ENCODE measurements around the gene COL3A1.

COL3A1 gene

DNA sequence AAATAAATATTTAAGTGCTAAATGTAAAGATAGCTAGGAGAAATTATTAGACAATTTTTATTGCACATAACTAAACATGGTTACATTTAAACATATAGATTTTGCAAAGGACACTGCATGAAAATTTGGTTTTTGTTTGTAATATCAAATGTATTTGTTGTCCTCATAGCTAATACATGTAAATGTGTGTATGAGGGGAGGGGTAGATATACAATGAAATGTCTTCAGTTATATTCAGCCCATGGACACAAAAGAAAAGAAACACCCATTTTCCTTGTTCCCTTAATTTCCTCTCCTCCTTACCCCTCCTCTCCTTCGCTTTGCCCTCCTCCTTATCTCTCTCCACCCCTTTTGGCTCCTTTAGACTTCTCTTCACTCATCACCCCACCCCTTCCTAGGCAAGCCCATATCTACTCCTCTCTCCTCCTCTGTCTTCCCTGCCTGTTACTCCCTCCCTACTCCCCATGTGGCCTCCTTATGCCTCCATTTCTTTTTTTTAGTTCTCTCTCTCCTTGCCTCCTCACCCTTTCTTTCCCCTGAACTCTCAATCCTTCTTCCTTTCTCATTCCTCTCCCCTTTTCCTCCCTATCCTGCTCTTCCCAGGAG is 1.4 kb downstream of the COL3A1 start:
- peak; percentile 4 for DNase-seq (ENCODE audit: low spot score)

DNA sequence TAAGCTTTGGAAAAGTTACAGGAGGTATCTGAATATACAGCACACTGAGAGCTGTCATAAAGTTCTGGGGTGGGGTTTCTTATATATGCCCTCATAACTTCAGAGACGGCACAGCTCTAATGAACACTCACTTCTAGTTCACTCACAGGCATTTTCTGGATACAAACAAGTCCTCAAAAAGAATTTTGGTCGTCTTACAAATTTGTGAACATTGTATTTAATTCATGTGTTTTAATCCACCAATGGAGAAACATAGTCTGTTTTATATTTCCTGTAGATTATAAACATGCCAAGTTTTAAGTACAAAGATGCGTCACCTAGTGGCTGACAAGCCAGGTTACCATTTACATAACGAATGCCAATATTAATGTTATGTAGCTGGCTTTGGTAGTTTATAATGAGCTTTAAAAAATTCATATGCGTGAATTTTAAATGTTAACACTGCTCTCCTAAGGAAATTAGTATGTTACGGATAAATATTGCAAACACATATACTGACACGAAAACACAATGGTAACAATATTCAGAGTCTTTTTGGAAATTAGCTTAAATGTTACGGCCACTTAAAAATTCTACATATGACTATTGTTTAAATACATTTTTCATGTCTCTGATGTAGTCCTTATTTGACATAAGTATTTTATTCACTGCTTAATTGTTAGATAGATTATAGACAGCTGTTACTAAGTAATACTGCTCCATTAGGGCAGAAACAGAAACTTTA is 2.5 kb downstream of the COL3A1 start:
- no peak for DNase-seq (ENCODE audit: low spot score)

DNA sequence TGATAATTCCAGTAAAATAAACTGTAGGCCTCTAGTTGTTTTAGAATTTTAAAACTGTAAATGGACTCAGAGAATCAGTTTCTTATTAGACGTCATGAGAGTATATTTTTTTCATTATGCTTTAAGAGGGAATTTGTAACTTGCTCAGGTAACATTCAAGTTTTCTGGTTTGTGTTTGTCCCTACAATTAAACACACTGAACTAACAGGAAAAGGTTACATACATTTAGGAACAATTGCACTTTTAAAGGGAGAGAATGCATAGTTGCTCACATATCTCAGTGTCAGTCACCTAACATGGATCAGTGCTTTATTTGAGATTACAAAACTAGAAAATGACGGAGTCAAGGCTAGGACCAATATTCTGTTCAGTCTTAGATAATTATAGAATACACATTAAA is 3.1 kb downstream of the COL3A1 start:
- DNase-seq (ENCODE audit: low spot score): no peak

DNA sequence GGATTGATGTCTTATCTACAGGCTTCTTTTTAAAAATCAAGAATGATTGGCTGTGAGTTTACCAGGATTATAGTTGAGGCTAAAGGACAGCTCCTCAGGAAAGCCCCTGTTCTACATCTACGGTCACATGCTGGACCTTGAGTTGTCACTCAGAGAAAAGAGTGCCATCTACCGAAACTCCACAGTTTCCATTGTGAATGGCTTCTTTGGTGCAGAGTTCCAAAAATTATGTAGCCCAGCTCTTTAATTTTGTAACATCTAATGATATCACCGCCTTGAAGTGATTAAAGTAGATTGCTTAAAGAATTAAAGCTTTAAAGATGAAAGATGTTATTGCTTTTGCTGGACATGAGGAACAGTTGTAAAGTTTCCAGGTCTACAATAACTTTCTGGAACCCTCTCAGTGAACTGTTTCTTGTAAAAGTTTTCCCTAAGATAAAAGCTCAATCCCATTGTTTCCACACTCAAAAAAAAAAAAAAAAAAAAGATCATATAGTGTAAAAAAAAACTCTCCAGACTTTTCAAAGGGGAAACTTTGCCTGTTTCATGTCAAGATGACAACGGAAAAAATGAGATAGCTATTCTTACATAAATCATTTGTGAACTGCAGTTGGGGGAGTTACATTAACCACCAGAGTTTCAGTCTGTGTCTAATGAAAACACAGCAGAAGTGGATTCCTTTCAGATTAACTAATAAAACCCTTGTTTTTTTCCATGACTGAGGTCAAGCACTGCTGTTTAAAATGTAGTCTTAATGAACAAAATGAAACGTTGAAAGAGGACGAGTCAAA is 4.3 kb downstream of the COL3A1 start:
- DNase-seq (ENCODE audit: low spot score): peak; percentile 19

DNA sequence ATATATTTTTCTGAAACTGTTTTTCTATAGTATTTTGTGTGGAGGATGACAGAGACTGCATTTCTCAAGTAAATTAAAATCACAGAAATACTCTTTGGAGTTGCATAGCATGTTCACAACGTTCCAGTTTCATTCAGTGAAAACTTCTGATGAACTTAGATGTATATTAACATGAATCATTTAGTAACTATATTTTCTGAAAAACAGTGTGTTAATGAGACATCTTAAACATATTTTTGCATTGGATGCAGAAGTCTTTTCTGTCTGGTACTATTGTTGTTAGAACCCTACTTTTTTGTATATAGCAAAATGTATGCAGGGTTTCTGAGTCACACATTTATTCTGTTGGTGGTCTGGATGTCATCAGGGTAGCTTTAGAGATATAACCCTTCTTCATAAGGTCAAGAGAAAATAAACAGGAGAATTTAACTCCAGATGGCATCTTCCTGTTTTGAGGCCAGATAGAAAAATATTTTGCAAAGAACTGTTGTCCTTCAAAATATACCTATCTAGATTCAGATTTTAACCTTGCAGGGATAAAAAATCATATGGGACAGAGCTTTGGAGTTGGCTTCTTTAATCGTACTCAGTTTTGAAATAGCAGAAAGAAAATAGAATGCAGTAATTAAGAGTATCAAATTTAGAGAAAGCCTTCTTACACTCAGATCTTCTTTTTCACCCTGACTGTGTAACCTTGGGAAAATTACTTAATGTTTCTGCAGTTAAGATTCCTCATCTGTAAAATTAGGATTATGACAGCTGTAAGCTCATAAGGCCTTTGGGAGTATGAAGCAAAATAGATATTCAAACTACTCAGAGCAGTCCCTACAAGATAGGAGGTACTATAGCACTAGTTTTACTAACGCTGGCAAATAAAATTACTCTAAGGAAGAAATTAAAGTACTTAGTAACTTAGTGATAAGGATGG is 5.3 kb downstream of the COL3A1 start:
- no peak for DNase-seq (ENCODE audit: low spot score)

DNA sequence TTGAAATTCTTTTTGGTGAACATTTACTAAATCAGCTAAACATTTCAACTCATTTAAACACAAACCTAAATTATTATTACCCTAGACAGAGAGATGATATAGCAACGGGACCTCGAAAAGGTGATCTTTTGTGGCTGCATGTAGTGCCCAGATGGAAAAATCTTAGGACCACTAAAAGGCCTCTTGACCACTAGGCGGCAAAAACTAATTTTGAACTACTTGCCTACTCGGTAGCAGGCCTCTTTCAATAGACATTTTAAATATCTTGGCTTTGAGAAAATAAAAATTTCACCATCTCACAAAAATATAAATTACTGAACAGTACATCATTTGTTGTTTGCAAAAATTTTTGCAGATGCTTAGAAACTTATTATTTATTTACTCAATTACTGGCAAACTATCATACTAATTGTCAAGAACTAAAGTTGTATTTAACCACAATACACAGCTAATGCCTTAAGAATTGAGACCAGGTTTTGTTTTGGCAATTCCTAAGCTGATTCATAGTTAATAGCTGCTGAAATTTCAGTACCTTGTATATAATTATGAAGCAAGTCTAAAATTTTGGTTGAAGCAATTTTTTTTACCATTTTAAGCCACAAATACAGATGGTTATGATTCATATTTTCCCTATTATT is 9.4 kb downstream of the COL3A1 start:
- DNase-seq (ENCODE audit: low spot score): peak; percentile 22

DNA sequence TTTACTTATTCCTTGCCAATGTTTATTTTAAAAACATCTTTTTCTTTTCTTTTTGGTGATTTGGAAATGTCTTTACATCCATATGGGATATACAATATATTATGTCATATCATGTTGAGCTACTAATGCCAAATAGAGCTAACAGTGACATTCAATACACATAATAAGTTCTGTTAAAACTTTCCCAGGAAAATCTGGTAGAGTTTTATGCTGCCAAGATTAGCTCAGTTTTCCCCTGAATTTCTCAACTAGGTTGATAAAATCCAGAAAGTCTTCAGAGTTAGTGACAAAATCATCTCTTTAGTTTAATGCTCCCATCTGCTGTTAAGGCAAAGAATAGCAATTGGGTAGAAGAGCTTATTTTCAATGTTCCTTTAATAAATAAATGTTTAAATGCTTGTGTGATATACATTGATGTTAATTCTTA is 9.9 kb downstream of the COL3A1 start:
- no peak for DNase-seq (ENCODE audit: low spot score)

DNA sequence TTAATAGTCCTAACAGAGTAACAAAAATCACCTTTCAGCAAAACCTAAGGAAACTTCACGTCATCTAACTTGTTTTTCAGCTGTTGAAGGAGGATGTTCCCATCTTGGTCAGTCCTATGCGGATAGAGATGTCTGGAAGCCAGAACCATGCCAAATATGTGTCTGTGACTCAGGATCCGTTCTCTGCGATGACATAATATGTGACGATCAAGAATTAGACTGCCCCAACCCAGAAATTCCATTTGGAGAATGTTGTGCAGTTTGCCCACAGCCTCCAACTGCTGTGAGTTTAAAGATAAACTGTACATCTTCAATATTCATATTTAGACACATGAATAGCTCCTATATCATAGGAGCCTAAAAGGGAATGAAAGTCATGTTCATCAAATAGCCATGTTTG is 10.5 kb downstream of the COL3A1 start:
- DNase-seq (ENCODE audit: low spot score): no peak

DNA sequence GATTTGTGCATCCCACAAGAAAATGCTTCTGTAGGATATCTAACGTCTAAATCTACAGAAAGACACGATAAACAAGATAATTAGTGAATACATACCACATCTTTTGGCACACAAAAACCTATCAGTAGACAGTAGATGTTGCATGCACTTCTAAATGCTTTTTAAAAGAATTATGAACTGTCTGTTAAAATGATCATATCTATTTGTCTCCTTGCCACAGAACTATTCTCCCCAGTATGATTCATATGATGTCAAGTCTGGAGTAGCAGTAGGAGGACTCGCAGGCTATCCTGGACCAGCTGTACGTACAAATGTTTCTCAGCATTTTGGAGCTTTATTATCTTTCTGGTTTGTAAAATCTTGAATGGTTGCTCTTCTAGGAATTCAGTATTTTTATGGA is 12.7 kb downstream of the COL3A1 start:
- no peak for DNase-seq (ENCODE audit: low spot score)

DNA sequence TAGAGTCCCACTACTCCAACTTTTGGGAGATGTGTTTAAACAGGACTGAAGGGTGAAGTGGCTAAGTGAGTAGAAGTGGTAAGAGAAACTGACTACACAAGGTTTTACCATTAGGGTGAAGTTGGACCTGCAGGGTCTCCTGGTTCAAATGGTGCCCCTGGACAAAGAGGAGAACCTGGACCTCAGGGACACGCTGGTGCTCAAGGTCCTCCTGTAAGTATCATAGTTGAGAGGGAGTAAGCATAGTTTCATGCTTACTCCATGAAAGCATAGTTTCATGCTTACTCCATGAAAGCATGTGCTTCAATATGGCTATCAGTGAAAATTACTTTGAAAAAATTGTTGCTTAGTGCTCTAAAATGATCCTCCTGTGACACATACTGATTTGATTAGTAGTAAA is 19.1 kb downstream of the COL3A1 start:
- no peak for DNase-seq (ENCODE audit: low spot score)

DNA sequence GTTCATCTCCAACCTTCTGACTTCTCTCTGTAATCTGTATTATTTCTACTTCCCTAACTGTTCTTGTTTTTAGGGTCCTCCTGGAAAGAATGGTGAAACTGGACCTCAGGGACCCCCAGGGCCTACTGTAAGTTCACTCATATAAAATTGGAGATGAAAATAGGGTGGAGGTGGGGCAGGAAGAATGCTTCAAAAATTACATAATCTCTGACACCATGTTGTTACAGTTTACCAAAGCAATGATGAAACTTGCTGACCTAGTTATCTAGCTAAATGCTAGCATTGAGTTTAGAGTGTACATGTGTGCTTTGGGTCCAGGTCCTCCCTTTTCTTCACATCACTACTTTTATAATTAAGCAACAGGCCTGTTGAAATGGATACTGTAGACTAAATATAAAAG is 23.1 kb downstream of the COL3A1 start:
- DNase-seq (ENCODE audit: low spot score): no peak

DNA sequence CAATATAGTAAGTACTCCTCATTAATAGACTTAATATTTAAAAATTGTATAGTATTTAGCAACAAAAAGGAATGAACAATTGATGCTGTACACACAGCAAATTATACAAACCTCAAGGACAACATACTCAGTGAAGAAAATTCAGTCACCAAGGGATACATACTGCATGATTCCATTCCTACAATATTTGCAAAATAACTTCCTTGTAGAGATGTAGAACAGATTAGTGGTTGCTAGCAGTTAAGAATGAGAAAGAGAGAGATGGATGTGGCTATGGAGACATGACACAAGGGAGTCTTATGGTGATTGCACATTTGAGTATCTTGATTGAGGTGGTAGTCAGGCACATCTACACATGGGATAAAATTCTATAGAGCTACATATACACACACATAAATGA is 26.0 kb downstream of the COL3A1 start:
- DNase-seq (ENCODE audit: low spot score): no peak

DNA sequence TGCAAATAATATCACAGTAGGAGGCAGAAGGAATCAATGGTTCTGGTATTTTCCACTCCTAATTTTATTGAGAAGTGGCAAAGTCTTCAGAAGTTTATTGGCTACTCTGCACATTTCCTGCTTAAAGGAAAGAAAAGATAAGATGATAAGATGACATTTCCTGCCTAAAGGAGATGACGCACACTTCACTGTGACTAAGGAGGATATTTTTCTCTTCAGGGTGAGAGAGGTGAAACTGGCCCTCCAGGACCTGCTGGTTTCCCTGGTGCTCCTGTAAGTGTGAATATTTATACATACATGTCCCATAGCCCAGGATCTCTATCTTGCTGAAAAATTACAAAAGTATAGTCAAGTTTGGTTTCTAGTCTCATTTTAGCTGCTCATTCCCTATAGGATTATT is 27.9 kb downstream of the COL3A1 start:
- no peak for DNase-seq (ENCODE audit: low spot score)

DNA sequence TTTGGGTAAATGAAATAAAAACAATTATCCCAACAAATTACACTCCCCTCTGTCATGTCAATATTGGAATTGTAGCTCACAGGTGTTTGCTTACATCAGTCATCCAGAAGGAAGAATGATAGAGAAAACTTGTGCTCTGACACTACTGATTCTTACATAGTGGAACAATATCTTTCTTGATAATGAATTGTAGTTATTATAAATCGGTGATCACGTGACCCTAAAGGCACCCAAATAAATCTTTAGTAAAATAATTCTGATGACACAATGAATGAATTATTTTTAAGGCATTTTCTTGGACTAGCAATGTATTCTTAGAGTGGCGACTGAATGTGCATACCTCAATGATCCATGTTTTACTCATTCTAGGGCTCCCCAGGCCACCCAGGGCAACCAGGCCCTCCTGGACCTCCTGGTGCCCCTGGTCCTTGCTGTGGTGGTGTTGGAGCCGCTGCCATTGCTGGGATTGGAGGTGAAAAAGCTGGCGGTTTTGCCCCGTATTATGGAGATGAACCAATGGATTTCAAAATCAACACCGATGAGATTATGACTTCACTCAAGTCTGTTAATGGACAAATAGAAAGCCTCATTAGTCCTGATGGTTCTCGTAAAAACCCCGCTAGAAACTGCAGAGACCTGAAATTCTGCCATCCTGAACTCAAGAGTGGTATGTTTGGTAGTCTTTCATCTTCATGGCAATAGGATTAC is 34.5 kb downstream of the COL3A1 start:
- DNase-seq (ENCODE audit: low spot score): no peak

DNA sequence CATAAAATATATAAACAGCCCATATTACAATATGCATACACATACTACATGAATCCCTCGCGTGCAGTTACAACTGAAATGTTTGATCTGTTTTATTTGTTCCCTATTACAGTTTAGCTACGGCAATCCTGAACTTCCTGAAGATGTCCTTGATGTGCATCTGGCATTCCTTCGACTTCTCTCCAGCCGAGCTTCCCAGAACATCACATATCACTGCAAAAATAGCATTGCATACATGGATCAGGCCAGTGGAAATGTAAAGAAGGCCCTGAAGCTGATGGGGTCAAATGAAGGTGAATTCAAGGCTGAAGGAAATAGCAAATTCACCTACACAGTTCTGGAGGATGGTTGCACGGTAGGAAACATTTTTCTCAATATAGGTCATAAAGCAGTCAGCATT is 36.4 kb downstream of the COL3A1 start:
- no peak for DNase-seq (ENCODE audit: low spot score)

DNA sequence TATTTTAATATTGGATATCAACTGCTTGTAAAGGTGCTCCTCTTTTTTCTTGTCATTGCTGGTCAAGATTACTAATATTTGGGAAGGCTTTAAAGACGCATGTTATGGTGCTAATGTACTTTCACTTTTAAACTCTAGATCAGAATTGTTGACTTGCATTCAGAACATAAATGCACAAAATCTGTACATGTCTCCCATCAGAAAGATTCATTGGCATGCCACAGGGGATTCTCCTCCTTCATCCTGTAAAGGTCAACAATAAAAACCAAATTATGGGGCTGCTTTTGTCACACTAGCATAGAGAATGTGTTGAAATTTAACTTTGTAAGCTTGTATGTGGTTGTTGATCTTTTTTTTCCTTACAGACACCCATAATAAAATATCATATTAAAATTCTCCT is 38.2 kb downstream of the COL3A1 start:
- no peak for DNase-seq (ENCODE audit: low spot score)

DNA sequence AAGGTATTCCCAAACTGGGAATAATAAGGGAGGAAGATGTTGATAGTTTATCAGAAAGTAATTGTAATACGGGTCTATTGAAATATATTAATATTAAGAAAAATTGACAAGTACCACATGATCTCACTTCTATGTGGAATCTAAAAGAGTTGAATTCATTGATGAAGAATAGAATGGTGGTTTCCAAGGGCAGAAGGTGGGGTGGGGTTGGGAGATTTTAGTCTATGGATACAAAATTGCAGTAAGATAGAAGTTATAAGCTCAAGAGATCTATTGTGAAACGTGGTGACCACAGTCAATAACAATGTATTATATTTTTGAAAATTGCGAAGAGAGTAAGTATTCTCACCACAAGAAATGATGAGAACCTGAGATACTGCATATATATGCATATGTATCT is 38.9 kb downstream of the COL3A1 start:
- DNase-seq (ENCODE audit: low spot score): no peak

DNA sequence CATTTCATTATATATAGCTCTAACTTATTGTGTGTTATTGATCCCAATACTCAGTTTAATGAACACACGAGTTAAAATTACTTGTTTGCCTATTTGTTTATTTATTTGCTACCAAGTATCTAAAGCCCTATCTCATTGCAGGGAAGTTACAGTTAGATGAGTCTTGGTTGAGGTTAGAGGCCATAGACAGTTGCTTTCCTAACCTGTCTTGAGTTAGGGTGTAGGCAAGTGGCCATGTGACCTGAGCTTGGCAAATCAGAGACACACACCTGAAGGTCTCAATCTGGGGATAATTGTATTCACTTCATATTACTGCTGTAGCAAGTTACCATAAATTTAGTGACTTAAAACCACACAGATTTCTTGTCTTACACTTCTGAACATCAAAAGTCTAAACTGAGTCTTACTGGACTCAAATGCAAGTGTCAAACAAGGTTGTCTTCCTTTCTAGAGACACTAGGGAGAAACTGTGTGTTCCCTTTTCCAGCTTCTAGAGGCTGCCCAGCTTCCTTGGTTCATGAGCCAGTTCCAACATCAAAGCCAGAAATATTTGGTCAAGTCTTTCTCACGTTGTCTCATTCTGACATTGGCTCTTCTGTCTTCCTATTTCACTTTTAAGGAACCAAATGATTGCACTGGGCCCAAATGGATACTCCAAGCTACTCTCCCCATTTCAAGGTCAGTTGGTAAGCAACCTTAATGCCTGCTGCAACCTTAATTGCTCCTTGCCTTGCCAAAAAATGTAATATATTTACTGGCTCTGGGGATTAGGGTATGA is 39.7 kb downstream of the COL3A1 start:
- no peak for DNase-seq (ENCODE audit: low spot score)

DNA sequence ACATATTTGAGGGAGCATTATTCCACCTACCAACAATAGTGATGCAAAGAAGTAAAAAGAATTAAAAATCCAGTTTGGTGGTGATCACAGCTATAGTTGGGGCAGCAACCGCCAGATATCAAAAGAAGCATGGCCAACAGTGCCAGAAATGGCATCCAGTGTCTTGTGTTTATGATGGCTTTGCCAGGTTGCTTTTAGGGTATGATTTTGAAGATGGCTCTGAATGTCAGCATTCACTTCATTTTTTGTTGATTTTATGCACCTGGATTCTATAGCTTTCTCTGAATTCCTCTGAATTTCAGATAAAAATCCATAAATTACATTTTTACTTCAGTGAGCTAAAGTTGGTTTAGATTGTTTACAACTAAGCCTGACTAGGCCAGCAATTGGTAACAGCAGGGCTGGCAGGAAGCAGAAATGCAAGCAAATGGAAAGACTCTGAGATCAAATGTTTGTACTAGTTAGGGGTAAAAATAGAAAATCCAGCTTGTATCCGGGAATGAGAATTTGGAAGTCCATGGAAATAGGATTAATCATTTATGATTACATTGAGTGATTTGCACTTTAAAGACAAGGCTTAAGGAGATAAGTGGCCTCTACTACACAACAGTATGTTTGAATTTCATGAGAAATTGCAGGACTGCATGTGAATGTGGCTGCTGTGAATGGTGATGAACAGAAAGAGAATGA is 40.4 kb downstream of the COL3A1 start:
- DNase-seq (ENCODE audit: low spot score): no peak

DNA sequence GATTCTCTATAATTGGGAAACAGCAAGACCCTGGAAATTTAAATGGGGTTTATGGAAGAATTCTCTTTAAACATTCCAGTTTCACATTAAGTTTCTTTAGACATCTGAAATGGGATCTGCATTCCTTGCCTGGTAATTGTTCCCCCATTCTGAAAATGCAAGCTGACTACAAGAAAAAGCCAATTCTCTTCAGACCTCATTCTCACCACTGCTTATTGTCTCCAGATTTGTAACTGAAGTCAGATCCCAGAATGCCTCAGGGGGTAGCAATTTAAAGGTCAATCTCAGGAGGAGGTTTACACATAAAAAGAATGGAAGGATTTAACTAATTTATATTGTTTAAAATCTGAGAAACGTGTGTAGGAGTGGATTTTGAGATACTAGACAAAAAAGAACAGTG is 41.2 kb downstream of the COL3A1 start:
- no peak for DNase-seq (ENCODE audit: low spot score)
